ENCODE results near the gene SMC5. TPM values are rescaled to one million over a fixed set of nuclear protein-coding genes. Genes with fewer than 3 reads are reported as not detected.

Gene SMC5
- total RNA-seq, 4 donors from 2014 or later: 23.3 to 49.5 (median 32.3) TPM

DNA sequence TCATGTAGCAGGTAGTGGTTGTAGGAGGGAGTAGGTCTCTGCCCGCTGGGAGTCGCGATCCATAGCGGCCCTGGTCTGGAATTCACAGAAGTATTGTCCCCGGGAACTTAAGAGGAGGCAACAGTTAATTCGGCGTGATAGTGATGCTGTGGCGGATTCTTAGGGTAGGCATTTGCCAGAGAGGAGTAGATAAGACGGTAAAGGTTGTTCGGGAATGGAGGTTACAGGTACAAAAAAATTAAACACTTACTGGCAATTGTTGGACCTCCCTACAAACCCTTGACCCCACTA lies 679 bp downstream of the SMC5 start:
- no peaks in the 10 kb centered on the region for H3K27me3 ChIP-seq
- no peak for DNase-seq (ENCODE audit: low spot score in 2 of 2)
- TF ChIP-seq POLR2A (IDR thresholded peaks at IDR 0.05): no peak
- TF ChIP-seq, protein P1, sequence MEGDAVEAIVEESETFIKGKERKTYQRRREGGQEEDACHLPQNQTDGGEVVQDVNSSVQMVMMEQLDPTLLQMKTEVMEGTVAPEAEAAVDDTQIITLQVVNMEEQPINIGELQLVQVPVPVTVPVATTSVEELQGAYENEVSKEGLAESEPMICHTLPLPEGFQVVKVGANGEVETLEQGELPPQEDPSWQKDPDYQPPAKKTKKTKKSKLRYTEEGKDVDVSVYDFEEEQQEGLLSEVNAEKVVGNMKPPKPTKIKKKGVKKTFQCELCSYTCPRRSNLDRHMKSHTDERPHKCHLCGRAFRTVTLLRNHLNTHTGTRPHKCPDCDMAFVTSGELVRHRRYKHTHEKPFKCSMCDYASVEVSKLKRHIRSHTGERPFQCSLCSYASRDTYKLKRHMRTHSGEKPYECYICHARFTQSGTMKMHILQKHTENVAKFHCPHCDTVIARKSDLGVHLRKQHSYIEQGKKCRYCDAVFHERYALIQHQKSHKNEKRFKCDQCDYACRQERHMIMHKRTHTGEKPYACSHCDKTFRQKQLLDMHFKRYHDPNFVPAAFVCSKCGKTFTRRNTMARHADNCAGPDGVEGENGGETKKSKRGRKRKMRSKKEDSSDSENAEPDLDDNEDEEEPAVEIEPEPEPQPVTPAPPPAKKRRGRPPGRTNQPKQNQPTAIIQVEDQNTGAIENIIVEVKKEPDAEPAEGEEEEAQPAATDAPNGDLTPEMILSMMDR (IDR thresholded peaks at IDR 0.05): no peak
- TF ChIP-seq EP300 (IDR thresholded peaks at IDR 0.05): no peak
- H3K27ac ChIP-seq: peak overlapping the region; percentile 94 to 98 (median 96)
- H3K9me3 ChIP-seq: no peaks in the 10 kb centered on the region
- peaks cover 0 to 82% (median 26%) of the 10 kb centered on the region in 4 donors for H3K4me1 ChIP-seq
- peak overlapping the region; percentile 56 to 94 (median 90) for H3K4me3 ChIP-seq
- peaks cover 0 to 7% (median 3%) of the 10 kb centered on the region in 3 donors for H3K36me3 ChIP-seq
- WGBS, 2 donors: 2 to 3% methylated on average over 10 of the region's 10 CpGs

GRCh38 chr9:70260007-70260443 lies 1.2 kb downstream of the SMC5 start:
- peak overlapping the region; percentile 56 to 94 (median 90) for H3K4me3 ChIP-seq
- H3K36me3 ChIP-seq: peaks cover 0 to 12% (median 9%) of the 10 kb centered on the region in 3 donors
- H3K9me3 ChIP-seq: no peaks in the 10 kb centered on the region
- H3K27ac ChIP-seq: peak overlapping the region in 3 of 4 donors; percentile 94 to 98 (median 94)
- WGBS, 2 donors: 94% methylated on average over 30 of the region's 30 CpGs
- TF ChIP-seq POLR2A (IDR thresholded peaks at IDR 0.05) (no peak), EP300 (IDR thresholded peaks at IDR 0.05) (no peak)
- TF ChIP-seq, protein P1 (IDR thresholded peaks at IDR 0.05): no peak
- DNase-seq (ENCODE audit: low spot score in 2 of 2): no peak
- no peaks in the 10 kb centered on the region for H3K27me3 ChIP-seq
- H3K4me1 ChIP-seq: peaks cover 0 to 77% (median 26%) of the 10 kb centered on the region in 4 donors

DNA sequence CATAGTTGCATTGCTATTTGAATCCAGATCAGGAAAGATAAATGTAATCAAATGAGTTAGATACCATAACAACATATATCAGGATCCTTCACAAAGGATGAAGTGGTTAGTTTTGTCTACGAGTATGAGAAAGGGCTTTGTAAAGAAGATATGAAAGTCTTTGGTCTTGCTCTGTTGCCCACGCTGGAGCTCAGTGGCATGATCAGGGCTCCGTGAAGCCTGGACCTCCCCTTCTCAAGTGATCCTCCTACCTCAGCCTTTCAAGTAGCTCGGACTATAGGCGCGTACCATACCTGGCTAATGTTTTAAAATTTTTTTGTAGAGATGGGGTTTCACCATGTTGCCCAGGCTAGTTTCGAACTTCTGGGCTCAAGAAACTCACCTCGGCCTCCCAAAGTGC lies 1.8 kb downstream of the SMC5 start:
- no peak for DNase-seq (ENCODE audit: low spot score in 2 of 2)
- no peaks in the 10 kb centered on the region for H3K9me3 ChIP-seq
- peaks cover 0 to 15% (median 14%) of the 10 kb centered on the region in 3 donors for H3K36me3 ChIP-seq
- H3K4me1 ChIP-seq: peaks cover 0 to 71% (median 26%) of the 10 kb centered on the region in 4 donors
- 92 to 93% methylated on average over 8 of the region's 8 CpGs for WGBS, 2 donors
- TF ChIP-seq POLR2A (IDR thresholded peaks at IDR 0.05): no peak
- no peak for TF ChIP-seq EP300 (IDR thresholded peaks at IDR 0.05)
- TF ChIP-seq, protein P1 (IDR thresholded peaks at IDR 0.05): no peak
- H3K4me3 ChIP-seq: no peak overlapping the region
- no peak overlapping the region for H3K27ac ChIP-seq
- H3K27me3 ChIP-seq: no peaks in the 10 kb centered on the region

DNA sequence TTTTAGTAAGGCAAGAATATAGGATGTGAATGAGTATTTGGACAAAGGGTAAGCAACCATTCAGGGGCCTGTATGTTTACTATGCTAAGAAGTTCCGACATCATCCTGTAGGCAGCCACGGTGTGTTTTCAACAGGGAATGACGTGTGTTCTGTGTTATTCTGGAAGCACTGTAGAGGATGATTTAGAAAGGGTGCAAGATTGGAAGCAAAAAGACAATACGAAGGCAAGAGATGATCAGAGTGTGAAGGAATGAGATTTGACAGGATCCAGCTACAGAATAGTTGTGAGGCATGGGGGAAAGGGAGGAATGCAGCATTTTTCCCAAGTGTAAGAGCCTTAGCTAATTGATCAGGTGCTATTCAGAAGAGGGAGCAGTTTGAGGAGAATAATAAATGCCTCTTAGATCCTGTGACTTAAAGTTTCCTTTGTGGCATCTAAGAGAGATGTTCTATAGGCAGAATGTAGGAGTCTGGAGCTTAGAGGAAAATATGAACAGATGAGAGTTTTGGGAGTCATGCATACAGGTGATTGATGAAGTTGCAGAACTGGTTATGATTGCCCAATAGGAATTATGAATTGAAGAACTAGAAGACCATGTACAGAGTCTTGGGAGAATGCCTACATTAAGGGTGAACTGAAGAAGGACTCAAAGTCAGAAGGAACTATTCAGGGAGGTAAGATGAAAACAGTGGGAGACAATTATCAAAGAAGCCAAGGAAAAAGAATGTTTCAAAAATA lies 2.5 kb downstream of the SMC5 start:
- no peak for DNase-seq (ENCODE audit: low spot score in 2 of 2)
- Histone ChIP-seq H3K4me3 (no peak overlapping the region), H3K4me1 (peaks cover 0 to 64% (median 26%) of the 10 kb centered on the region in 4 donors)

GRCh38 chr9:70262366-70262765 lies 3.6 kb downstream of the SMC5 start:
- no peak overlapping the region for H3K4me3 ChIP-seq
- H3K27ac ChIP-seq: no peak overlapping the region
- no peaks in the 10 kb centered on the region for H3K27me3 ChIP-seq
- no peak for DNase-seq (ENCODE audit: low spot score in 2 of 2)
- TF ChIP-seq POLR2A (IDR thresholded peaks at IDR 0.05): no peak
- TF ChIP-seq, protein P1 (IDR thresholded peaks at IDR 0.05): no peak
- no peak for TF ChIP-seq EP300 (IDR thresholded peaks at IDR 0.05)
- 78 to 84% methylated on average over 2 of the region's 2 CpGs for WGBS, 2 donors
- H3K9me3 ChIP-seq: no peaks in the 10 kb centered on the region
- peaks cover 0 to 53% (median 24%) of the 10 kb centered on the region in 4 donors for H3K4me1 ChIP-seq
- peaks cover 0 to 32% (median 19%) of the 10 kb centered on the region in 3 donors for H3K36me3 ChIP-seq

More for the DNA sequence above, 2.5 kb downstream of the SMC5 start:
- H3K27ac ChIP-seq: peak overlapping the region in 1 of 4 donors; percentile 5
- no peaks in the 10 kb centered on the region for H3K9me3 ChIP-seq
- WGBS, 2 donors: 62 to 68% methylated on average over 4 of the region's 4 CpGs
- TF ChIP-seq, protein P1 (IDR thresholded peaks at IDR 0.05): no peak
- TF ChIP-seq POLR2A (IDR thresholded peaks at IDR 0.05) (no peak), EP300 (IDR thresholded peaks at IDR 0.05) (no peak)
- no peaks in the 10 kb centered on the region for H3K27me3 ChIP-seq
- peaks cover 0 to 22% (median 16%) of the 10 kb centered on the region in 3 donors for H3K36me3 ChIP-seq
